ENCODE data around the gene GPR3.

Gene GPR3

GRCh38 chr1:27394282-27394658 lies 1.8 kb downstream of the GPR3 start:
- Histone ChIP-seq H3K4me1 (ENCODE audit: insufficient read depth, low read length, poor library complexity, severe bottlenecking) (peaks cover 11% of the 10 kb centered on the region), H3K27me3 (ENCODE audit: insufficient read depth, low read length, poor library complexity, severe bottlenecking) (no peaks in the 10 kb centered on the region), H3K36me3 (ENCODE audit: insufficient read depth, low read length) (no peaks in the 10 kb centered on the region), H3K4me2 (ENCODE audit: low read depth, low read length, poor library complexity, severe bottlenecking) (no peak overlapping the region), H4K20me1 (ENCODE audit: insufficient read depth, low read length, poor library complexity, severe bottlenecking) (no peaks in the 10 kb centered on the region), H3K9me2 (replicated peaks; ENCODE audit: low read depth, low read length) (no peaks in the 10 kb centered on the region), H3K9ac (ENCODE audit: low read depth, low read length, poor library complexity, severe bottlenecking) (no peak overlapping the region), H3F3A (ENCODE audit: low read depth) (no peaks in the 10 kb centered on the region), H3K4me3 (ENCODE audit: low read length, poor library complexity, severe bottlenecking) (no peak overlapping the region), H3K9me3 (ENCODE audit: insufficient read depth, low read depth, low read length) (no peaks in the 10 kb centered on the region), H3K79me2 (ENCODE audit: insufficient read depth, low read length) (no peaks in the 10 kb centered on the region), H2AFZ (ENCODE audit: low read length) (no peak overlapping the region)
- TF ChIP-seq EZH2phosphoT487 (IDR thresholded peaks at IDR 0.05; ENCODE audit: borderline replicate concordance) (no peak), CTCF (conservative IDR thresholded peaks at IDR 0.05; ENCODE audit: low read length) (no peak)

GRCh38 chr1:27394925-27395324 lies 2.5 kb downstream of the GPR3 start:
- H3K4me2 ChIP-seq (ENCODE audit: low read depth, low read length, poor library complexity, severe bottlenecking) = no peak overlapping the region
- H4K20me1 ChIP-seq (ENCODE audit: insufficient read depth, low read length, poor library complexity, severe bottlenecking) = no peaks in the 10 kb centered on the region
- peaks cover 11% of the 10 kb centered on the region for H3K4me1 ChIP-seq (ENCODE audit: insufficient read depth, low read length, poor library complexity, severe bottlenecking)
- H3K27me3 ChIP-seq (ENCODE audit: insufficient read depth, low read length, poor library complexity, severe bottlenecking) = no peaks in the 10 kb centered on the region
- H3K9ac ChIP-seq (ENCODE audit: low read depth, low read length, poor library complexity, severe bottlenecking) = no peak overlapping the region
- no peak overlapping the region for H3K4me3 ChIP-seq (ENCODE audit: low read length, poor library complexity, severe bottlenecking)
- TF ChIP-seq CTCF (conservative IDR thresholded peaks at IDR 0.05; ENCODE audit: low read length) (no peak), EZH2phosphoT487 (IDR thresholded peaks at IDR 0.05; ENCODE audit: borderline replicate concordance) (no peak)
- H3F3A ChIP-seq (ENCODE audit: low read depth) = no peaks in the 10 kb centered on the region
- H3K36me3 ChIP-seq (ENCODE audit: insufficient read depth, low read length) = no peaks in the 10 kb centered on the region
- no peaks in the 10 kb centered on the region for H3K9me2 ChIP-seq (replicated peaks; ENCODE audit: low read depth, low read length)
- H3K9me3 ChIP-seq (ENCODE audit: insufficient read depth, low read depth, low read length) = no peaks in the 10 kb centered on the region
- no peak overlapping the region for H2AFZ ChIP-seq (ENCODE audit: low read length)
- H3K79me2 ChIP-seq (ENCODE audit: insufficient read depth, low read length) = no peaks in the 10 kb centered on the region

- H3K4me2 ChIP-seq (ENCODE audit: low read depth, low read length, poor library complexity, severe bottlenecking) = no peak overlapping the region
- no peaks in the 10 kb centered on the region for H3F3A ChIP-seq (ENCODE audit: low read depth)
- no peaks in the 10 kb centered on the region for H3K9me3 ChIP-seq (ENCODE audit: insufficient read depth, low read depth, low read length)
- H3K9me2 ChIP-seq (replicated peaks; ENCODE audit: low read depth, low read length) = no peaks in the 10 kb centered on the region
- H3K9ac ChIP-seq (ENCODE audit: low read depth, low read length, poor library complexity, severe bottlenecking) = no peak overlapping the region
- H3K27me3 ChIP-seq (ENCODE audit: insufficient read depth, low read length, poor library complexity, severe bottlenecking) = no peaks in the 10 kb centered on the region
- peaks cover 11% of the 10 kb centered on the region for H3K4me1 ChIP-seq (ENCODE audit: insufficient read depth, low read length, poor library complexity, severe bottlenecking)
- TF ChIP-seq CTCF (conservative IDR thresholded peaks at IDR 0.05; ENCODE audit: low read length) (peak; percentile 96), EZH2phosphoT487 (IDR thresholded peaks at IDR 0.05; ENCODE audit: borderline replicate concordance) (no peak)
- no peaks in the 10 kb centered on the region for H3K79me2 ChIP-seq (ENCODE audit: insufficient read depth, low read length)
- H3K36me3 ChIP-seq (ENCODE audit: insufficient read depth, low read length) = no peaks in the 10 kb centered on the region
- 0 out of 2 replicates have a peak overlapping the region, but pooled peaks have one; percentile 55 for H2AFZ ChIP-seq (ENCODE audit: low read length)
- H3K4me3 ChIP-seq (ENCODE audit: low read length, poor library complexity, severe bottlenecking) = no peak overlapping the region
- H4K20me1 ChIP-seq (ENCODE audit: insufficient read depth, low read length, poor library complexity, severe bottlenecking) = no peaks in the 10 kb centered on the region
Observed at GRCh38 chr1:27395441-27396195, 3.2 kb downstream of the GPR3 start.
